ENCODE results near the gene GPR171. TPM values are rescaled to one million over a fixed set of nuclear protein-coding genes. Genes with fewer than 3 reads are reported as not detected.

GPR171 gene
- total and polyA plus RNA-seq, 2 donors (not counting 3 experiments of a cell fraction or from before 2014, with no cell fraction given): not detected

- H4K20me1 ChIP-seq (replicated peaks; ENCODE audit: control insufficient read depth, extremely low read depth, insufficient read depth, low read length): no peaks in the 10 kb centered on the region
- no peaks in the 10 kb centered on the region for H3K4me1 ChIP-seq (ENCODE audit: control insufficient read depth, extremely low read depth, insufficient read depth, low read length)
- no peaks in the 10 kb centered on the region for H3K9me1 ChIP-seq (replicated peaks; ENCODE audit: control insufficient read depth, extremely low read depth, insufficient read depth, low read length)
- DNase-seq (ENCODE audit: low read depth, low spot score) (no peak), FAIRE-seq (no peak)
- ChIA-PET CTCF (interaction anchor here (1.7 kb wide), 1 partner anchor 45 kb away, joined by 5 read pairs; no protein-coding TSS in a partner anchor), POLR2A (no interaction called here)
- TF ChIP-seq POLR2AphosphoS5 (IDR thresholded peaks at IDR 0.05; ENCODE audit: insufficient read depth, low read depth, low read length) (no peak), MYC (IDR thresholded peaks at IDR 0.05; ENCODE audit: low read depth, low read length) (no peak), JUN (IDR thresholded peaks at IDR 0.05; ENCODE audit: borderline replicate concordance, insufficient read depth, insufficient read length, low read depth) (no peak), MAX (IDR thresholded peaks at IDR 0.05; ENCODE audit: insufficient read depth, insufficient read length) (no peak), FOS (IDR thresholded peaks at IDR 0.05; ENCODE audit: borderline replicate concordance, insufficient read depth, low read length) (no peak), GATA2 (IDR thresholded peaks at IDR 0.05; ENCODE audit: insufficient read depth, insufficient read length, low read depth, low read length) (no peak), EZH2 (IDR thresholded peaks at IDR 0.05; ENCODE audit: borderline replicate concordance, low read depth, low read length, severe bottlenecking) (no peak), CTCF (IDR thresholded peaks at IDR 0.05; ENCODE audit: extremely low read depth in 1 of 2, insufficient read depth in 1 of 2, low read depth in 1 of 2, low read length in 2 of 2) (no peak), POLR2A (IDR thresholded peaks at IDR 0.05; ENCODE audit: low read depth, low read length) (no peak)
- H3K27me3 ChIP-seq (ENCODE audit: control insufficient read depth in 2 of 2, insufficient read depth in 2 of 2, low read length in 2 of 2): peaks cover 0 to 7% of the 10 kb centered on the region in 2 experiments
- H3K9ac ChIP-seq (replicated peaks; ENCODE audit: extremely low read depth, insufficient read depth, low read length): no peak overlapping the region
- H3K4me2 ChIP-seq (ENCODE audit: insufficient read depth, low read length): no peak overlapping the region
- no TSS peak for BruUV-seq (replicated peaks)
- no peak overlapping the region for H2AFZ ChIP-seq (ENCODE audit: low read depth, low read length)
- no peaks in the 10 kb centered on the region for H3K9me3 ChIP-seq (replicated peaks; ENCODE audit: control insufficient read depth, insufficient read depth, low read length)
- no peak overlapping the region for H3K4me3 ChIP-seq (replicated peaks in 1 of 3; ENCODE audit: insufficient read depth in 1 of 3, low read depth in 1 of 3, low read length in 3 of 3)
- no peaks in the 10 kb centered on the region for H3K79me2 ChIP-seq (ENCODE audit: control insufficient read depth, insufficient read depth, low read length)
- no peak overlapping the region for H3K27ac ChIP-seq (ENCODE audit: insufficient read depth, low read depth, low read length)
- dilution Hi-C loops (cut with MboI; ENCODE audit: extremely low pct_ligation_motif_present, low sequenced_read_pairs): no loop called here
- no peaks in the 10 kb centered on the region for H3K36me3 ChIP-seq (ENCODE audit: control insufficient read depth in 2 of 2, extremely low read depth in 1 of 2, insufficient read depth in 2 of 2, low read length in 2 of 2)
- intact Hi-C loops (cut with micrococcal nuclease): no loop called here
Observed at GRCh38 chr3:151213151-151213550, 10.1 kb upstream of the GPR171 start.
